ENCODE data around the gene LRRC18. TPM values are rescaled to one million over a fixed set of nuclear protein-coding genes. Genes with fewer than 3 reads are reported as not detected.

The LRRC18 gene
- total and polyA plus RNA-seq, 10 of the 15 experiments (the other 5 are each of a cell fraction or from before 2014, with no cell fraction given), result 0.16 to 0.47 (median 0.24) TPM; not detected in 6

DNA sequence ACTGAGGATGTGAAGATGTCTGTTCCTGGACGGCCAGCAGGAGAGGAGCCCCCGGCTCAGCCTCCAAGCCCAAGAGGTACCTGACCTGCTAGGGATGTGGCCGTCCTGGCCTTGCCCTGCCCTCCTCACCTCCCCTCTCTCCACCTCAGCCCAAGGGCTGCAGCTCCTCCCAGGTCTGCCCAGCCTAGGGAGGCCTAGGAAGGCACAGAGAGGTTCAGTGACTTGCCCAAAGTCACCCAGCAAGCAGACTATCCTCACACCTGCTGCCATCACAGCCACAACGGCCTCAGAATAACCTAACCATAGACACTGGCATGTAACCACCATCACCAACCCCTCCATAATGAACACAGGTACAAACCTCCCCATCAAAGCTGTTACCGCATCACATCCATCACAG lies 38.7 kb upstream of the LRRC18 start:
- intact Hi-C loops (cut with micrococcal nuclease; ENCODE audit: unreplicated experiment) (no loop called here), in situ Hi-C loops (cut with MboI) (loop anchor here (5.0 kb wide), 1 partner anchor 539 kb away; no protein-coding TSS in a partner anchor)
- no peak for FAIRE-seq
- no peak overlapping the region for H3K27ac ChIP-seq (ENCODE audit: control insufficient read depth, insufficient read depth)
- ChIA-PET RAD21 (ENCODE audit: unreplicated experiment) (interaction anchor here (2.1 kb wide), 1 partner anchor 320 kb away, joined by 7 read pairs; no protein-coding TSS in a partner anchor), CTCF (interaction anchor here (1.1 to 1.7 kb wide), 3 partner anchors 186 to 545 kb away, joined by 3 to 6 read pairs (median 3); no protein-coding TSS in a partner anchor), POLR2A (no interaction called here), SMC1A (ENCODE audit: uncharacterized antibody, unreplicated experiment) (interaction anchor here (1.1 to 1.7 kb wide), 2 partner anchors 16 to 320 kb away, joined by 3 to 4 read pairs; no protein-coding TSS in a partner anchor)
- no TSS peak for BruUV-seq (replicated peaks)
- no peak for TF ChIP-seq PML (IDR thresholded peaks at IDR 0.05; ENCODE audit: low read length)
- TF ChIP-seq ETV6 (conservative IDR thresholded peaks at IDR 0.05 in 1 of 2, IDR thresholded peaks at IDR 0.05 in 1 of 2; ENCODE audit: borderline replicate concordance in 1 of 2, low read depth in 1 of 2), result no peak
- no peak for TF ChIP-seq FOS (IDR thresholded peaks at IDR 0.05; ENCODE audit: borderline replicate concordance, extremely low read depth, insufficient read length)
- TF ChIP-seq SMAD5 (IDR thresholded peaks at IDR 0.05; ENCODE audit: low read depth), result no peak
- H3K9me3 ChIP-seq (replicated peaks; ENCODE audit: control insufficient read depth, insufficient read depth, low read length), result no peaks in the 10 kb centered on the region
- no peaks in the 10 kb centered on the region for H3K79me2 ChIP-seq (ENCODE audit: control insufficient read depth, insufficient read depth, low read length)
- ATAC-seq, result no peak
- no peaks in the 10 kb centered on the region for H4K20me1 ChIP-seq (ENCODE audit: control insufficient read depth, insufficient read depth)
- H3K36me3 ChIP-seq (ENCODE audit: control insufficient read depth in 2 of 2, insufficient read depth in 2 of 2, low read length in 1 of 2), result peaks cover 28 to 30% of the 10 kb centered on the region in 2 experiments
- DNase-seq (ENCODE audit: low read depth, low spot score), result no peak
- no peak overlapping the region for H2AFZ ChIP-seq (ENCODE audit: control insufficient read depth, low read depth, low read length)
- no peak overlapping the region for H3K4me3 ChIP-seq
- no peaks in the 10 kb centered on the region for H3K27me3 ChIP-seq (replicated peaks in 1 of 2; ENCODE audit: control insufficient read depth in 2 of 2, insufficient read depth in 2 of 2, low read length in 1 of 2)
- H3K9ac ChIP-seq (ENCODE audit: control insufficient read depth, insufficient read depth, low read length), result no peak overlapping the region
- 91% methylated on average over 5 of the region's 5 CpGs for WGBS (ENCODE audit: insufficient coverage, insufficient replicate concordance, low lambda C conversion rate, missing lambda C conversion rate)
- no peaks in the 10 kb centered on the region for H3K4me1 ChIP-seq (ENCODE audit: control insufficient read depth, insufficient read depth, low read length)
- H3K4me2 ChIP-seq (ENCODE audit: control insufficient read depth, insufficient read depth), result no peak overlapping the region

DNA sequence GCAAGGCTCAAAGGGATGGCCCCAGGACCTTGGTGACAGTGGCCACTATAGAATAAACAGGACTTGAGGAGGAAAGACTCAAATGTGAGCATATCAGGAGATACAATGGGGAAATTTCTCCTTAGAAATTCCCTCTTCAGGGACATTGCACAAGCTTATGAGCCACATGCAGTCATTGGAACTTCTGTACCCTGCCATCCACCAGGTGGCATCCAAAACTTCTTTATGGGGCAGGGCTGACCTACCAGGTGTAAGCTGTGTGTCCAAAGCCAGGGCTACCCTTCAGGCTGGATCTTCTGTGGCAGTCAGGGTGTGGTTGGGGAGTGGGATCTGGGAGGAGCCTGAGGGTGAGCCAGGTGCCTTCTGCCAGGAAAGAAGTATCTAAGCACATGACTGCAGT lies 36.6 kb upstream of the LRRC18 start:
- ChIA-PET POLR2A (interaction anchor here (0.6 kb wide), 1 partner anchor 930 kb away, joined by 4 read pairs; no protein-coding TSS in a partner anchor), SMC1A (ENCODE audit: uncharacterized antibody, unreplicated experiment) (interaction anchor here (0.9 kb wide), 1 partner anchor 188 kb away, joined by 3 read pairs; no protein-coding TSS in a partner anchor), RAD21 (ENCODE audit: unreplicated experiment) (interaction anchor here (1.1 to 1.3 kb wide), 2 partner anchors 319 to 431 kb away, joined by 3 to 7 read pairs; no protein-coding TSS in a partner anchor), CTCF (interaction anchor here (1.4 to 2.4 kb wide), 2 partner anchors 318 to 537 kb away, joined by 6 to 9 read pairs; no protein-coding TSS in a partner anchor)
- H3K4me1 ChIP-seq (ENCODE audit: control insufficient read depth, insufficient read depth, low read length), result no peaks in the 10 kb centered on the region
- H4K20me1 ChIP-seq (ENCODE audit: control insufficient read depth, insufficient read depth), result no peaks in the 10 kb centered on the region
- no TSS peak for BruUV-seq (replicated peaks)
- intact Hi-C loops (cut with micrococcal nuclease; ENCODE audit: unreplicated experiment), result no loop called here
- H3K79me2 ChIP-seq (ENCODE audit: control insufficient read depth, insufficient read depth, low read length), result no peaks in the 10 kb centered on the region
- peaks cover 24 to 31% of the 10 kb centered on the region in 2 experiments for H3K36me3 ChIP-seq (ENCODE audit: control insufficient read depth in 2 of 2, insufficient read depth in 2 of 2, low read length in 1 of 2)
- H2AFZ ChIP-seq (ENCODE audit: control insufficient read depth, low read depth, low read length), result no peak overlapping the region
- H3K27ac ChIP-seq (ENCODE audit: control insufficient read depth, insufficient read depth), result no peak overlapping the region
- peak; percentile 65 for ATAC-seq
- DNase-seq (ENCODE audit: low read depth, low spot score), result no peak
- no peaks in the 10 kb centered on the region for H3K9me3 ChIP-seq (replicated peaks; ENCODE audit: control insufficient read depth, insufficient read depth, low read length)
- H3K4me2 ChIP-seq (ENCODE audit: control insufficient read depth, insufficient read depth), result no peak overlapping the region
- H3K4me3 ChIP-seq, result no peak overlapping the region
- in situ Hi-C loops (cut with MboI), result loop anchor here (5.0 kb wide), 1 partner anchor 541 kb away; no protein-coding TSS in a partner anchor
- no peaks in the 10 kb centered on the region for H3K27me3 ChIP-seq (replicated peaks in 1 of 2; ENCODE audit: control insufficient read depth in 2 of 2, insufficient read depth in 2 of 2, low read length in 1 of 2)
- no peak for FAIRE-seq
- H3K9ac ChIP-seq (ENCODE audit: control insufficient read depth, insufficient read depth, low read length), result no peak overlapping the region
- TF ChIP-seq POLR2AphosphoS2 (IDR thresholded peaks at IDR 0.05; ENCODE audit: low read depth, low read length), result no peak
- no peak for TF ChIP-seq SIX5 (IDR thresholded peaks at IDR 0.05; ENCODE audit: low read depth, low read length, severe bottlenecking)
- TF ChIP-seq, protein P1, sequence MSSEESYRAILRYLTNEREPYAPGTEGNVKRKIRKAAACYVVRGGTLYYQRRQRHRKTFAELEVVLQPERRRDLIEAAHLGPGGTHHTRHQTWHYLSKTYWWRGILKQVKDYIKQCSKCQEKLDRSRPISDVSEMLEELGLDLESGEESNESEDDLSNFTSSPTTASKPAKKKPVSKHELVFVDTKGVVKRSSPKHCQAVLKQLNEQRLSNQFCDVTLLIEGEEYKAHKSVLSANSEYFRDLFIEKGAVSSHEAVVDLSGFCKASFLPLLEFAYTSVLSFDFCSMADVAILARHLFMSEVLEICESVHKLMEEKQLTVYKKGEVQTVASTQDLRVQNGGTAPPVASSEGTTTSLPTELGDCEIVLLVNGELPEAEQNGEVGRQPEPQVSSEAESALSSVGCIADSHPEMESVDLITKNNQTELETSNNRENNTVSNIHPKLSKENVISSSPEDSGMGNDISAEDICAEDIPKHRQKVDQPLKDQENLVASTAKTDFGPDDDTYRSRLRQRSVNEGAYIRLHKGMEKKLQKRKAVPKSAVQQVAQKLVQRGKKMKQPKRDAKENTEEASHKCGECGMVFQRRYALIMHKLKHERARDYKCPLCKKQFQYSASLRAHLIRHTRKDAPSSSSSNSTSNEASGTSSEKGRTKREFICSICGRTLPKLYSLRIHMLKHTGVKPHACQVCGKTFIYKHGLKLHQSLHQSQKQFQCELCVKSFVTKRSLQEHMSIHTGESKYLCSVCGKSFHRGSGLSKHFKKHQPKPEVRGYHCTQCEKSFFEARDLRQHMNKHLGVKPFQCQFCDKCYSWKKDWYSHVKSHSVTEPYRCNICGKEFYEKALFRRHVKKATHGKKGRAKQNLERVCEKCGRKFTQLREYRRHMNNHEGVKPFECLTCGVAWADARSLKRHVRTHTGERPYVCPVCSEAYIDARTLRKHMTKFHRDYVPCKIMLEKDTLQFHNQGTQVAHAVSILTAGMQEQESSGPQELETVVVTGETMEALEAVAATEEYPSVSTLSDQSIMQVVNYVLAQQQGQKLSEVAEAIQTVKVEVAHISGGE (CRISPR knock-in tag; IDR thresholded peaks at IDR 0.05), result no peak
- TF ChIP-seq, protein P2, sequence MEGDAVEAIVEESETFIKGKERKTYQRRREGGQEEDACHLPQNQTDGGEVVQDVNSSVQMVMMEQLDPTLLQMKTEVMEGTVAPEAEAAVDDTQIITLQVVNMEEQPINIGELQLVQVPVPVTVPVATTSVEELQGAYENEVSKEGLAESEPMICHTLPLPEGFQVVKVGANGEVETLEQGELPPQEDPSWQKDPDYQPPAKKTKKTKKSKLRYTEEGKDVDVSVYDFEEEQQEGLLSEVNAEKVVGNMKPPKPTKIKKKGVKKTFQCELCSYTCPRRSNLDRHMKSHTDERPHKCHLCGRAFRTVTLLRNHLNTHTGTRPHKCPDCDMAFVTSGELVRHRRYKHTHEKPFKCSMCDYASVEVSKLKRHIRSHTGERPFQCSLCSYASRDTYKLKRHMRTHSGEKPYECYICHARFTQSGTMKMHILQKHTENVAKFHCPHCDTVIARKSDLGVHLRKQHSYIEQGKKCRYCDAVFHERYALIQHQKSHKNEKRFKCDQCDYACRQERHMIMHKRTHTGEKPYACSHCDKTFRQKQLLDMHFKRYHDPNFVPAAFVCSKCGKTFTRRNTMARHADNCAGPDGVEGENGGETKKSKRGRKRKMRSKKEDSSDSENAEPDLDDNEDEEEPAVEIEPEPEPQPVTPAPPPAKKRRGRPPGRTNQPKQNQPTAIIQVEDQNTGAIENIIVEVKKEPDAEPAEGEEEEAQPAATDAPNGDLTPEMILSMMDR (IDR thresholded peaks at IDR 0.05 in 2 of 3, conservative IDR thresholded peaks at IDR 0.05 in 1 of 3; ENCODE audit: control insufficient read depth in 2 of 3, extremely low read depth in 1 of 3, insufficient read depth in 1 of 3, low read depth in 3 of 3, low read length in 3 of 3), result peak in 2 of 3 experiments; percentile 21 to 37; a peak in 4 of 6 replicates
- TF ChIP-seq RAD21 (IDR thresholded peaks at IDR 0.05; ENCODE audit: insufficient read depth, low read depth, low read length), result peak; percentile 45
- no peak for TF ChIP-seq MYB (IDR thresholded peaks at IDR 0.05; ENCODE audit: borderline replicate concordance, low read depth, low read length)
- TF ChIP-seq NR2F1 (conservative IDR thresholded peaks at IDR 0.05), result no peak
